CD4-positive, alpha-beta T cell treated with Interferon gamma for 1 hour (primary cell): ENCODE data around the gene CACNA2D4.
A peak's percentile ranks its signal among the peaks of the same experiment; 100 is the strongest.

Experiments
- DNase-seq: peaks from one replicate; pipeline ENCODE4 v3.0.0-alpha.2; 2020

Gene CACNA2D4

DNA sequence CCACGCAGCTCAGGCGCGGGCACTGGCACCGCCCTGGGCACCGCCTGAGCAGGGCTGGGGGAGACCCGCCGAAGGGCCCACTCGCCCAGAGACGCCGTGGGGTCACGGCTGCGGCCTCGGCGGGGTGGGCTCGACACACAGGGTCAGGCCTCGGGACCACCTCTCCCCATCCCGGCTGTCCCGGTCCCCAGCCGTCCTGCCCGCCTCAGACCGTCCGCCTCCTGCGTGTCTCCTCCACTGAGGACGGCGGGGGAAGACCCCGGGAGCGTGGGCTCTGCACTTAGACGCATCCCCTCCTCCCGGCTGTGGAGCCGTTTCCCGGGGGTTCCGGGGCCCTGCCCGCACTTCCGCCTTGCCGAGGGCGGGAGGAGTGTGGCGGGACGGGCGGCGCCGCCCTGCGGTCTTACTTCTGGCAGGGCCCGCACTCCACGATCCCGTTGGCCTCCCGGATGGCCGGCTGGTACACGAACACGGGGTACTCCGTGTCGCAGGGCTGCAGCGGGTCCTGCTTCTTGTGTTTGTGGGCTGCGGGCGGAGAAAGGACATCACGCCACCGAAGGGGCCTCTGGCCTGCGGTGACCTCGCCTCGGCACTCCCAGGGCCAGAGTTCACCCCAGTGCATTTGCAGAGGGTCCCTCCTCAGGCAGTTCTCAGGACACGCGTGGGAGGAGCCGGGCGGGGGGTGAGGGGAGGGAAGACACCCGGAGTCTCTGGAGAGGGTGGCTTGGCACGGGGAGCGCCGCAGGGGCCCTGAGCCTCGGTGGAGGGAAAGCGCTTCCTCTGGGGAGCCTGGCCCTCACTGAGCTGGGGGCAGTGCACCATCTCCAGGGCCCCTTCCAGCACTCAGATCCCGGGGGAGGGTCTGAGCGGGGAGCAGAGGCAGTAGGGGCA lies 121.2 kb downstream of the CACNA2D4 start:
- DNase-seq = peak; percentile 41

DNA sequence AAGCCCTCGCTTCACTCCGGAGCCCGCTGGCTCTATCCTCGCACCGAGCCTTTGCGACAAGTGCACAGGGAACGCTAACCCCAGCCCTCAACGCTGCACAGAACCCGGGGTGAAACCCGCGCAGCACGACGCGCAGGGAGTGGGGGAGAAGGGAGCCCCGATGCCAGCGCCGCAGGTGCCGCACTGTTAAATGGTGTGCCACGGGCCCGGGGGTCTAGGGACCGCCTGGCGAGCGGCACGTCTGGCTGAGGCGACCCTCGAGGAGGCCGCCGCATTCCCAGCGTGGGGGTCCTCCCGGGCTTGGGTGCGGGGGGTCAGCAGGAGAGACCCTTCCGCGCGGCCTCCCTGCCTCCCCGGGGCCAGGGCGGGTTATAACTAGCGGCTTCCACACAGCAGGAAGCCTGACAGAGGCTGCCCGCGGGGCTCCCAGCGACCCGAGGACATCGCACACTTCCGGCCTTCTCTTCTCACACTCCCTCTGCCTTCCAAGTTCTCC lies 121.9 kb downstream of the CACNA2D4 start:
- DNase-seq = peak; percentile 22

DNA sequence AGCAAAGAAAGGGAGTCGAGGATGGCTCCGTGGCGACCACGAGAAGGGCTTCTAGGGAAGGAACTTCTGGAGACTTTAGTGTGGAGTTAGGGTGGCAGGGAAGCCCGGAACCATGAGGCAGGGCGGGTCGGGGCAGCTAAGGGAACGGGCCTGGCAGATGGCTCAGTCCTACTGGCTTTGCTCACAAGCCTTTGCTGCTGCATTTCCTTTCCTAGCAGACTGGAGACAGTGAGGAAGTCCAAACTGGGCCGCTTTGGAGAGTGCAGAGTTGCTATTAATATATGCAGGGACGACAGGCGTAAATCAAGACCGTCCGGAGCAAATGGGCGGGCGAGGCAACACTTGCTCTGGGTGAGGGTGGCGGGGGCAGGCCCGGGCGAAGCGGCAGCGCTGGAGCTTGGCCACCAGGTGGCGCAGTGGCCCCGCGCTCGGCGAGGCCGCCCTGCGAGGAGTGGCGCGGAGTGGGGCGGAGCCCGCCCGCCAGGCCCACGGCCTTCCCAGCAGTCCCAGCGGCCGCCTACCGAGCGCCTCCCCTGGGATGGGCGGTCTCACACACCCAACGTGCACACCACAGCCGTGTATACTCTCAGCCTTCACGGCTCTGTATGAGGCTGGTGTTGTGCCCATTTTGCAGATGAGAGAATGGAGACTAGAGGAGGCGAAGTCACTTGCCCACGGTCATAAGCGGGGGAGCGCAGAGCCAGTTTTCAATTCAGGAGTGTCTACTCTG lies 122.5 kb downstream of the CACNA2D4 start:
- peak; percentile 94 for DNase-seq

DNA sequence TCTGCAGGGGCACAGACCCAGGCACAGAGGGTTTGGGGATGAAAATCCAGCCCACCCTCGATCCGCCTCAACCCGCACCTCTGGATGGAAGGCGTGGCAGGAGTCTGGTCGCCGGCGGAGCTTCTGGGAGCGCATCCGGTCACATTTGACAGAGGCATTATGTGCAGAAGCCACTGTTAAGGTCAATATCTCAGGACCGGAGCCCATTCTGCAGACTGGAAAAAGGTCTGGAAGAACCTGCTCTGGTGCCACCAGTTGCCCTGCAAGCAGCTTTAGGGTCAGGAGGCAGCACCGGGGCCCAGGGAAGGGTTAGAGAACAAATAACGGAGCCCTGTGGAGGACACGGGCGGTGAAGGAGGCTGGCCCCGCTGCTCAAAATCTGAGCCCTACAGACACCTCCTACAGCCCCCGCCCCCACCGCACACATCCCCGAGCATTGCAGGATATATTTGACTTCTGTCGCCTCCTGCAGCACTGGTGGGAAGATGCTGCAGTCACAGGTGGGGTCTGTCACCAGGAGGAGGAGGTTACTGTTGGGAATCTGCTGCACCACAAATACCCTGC lies 123.1 kb downstream of the CACNA2D4 start:
- DNase-seq = no peak

DNA sequence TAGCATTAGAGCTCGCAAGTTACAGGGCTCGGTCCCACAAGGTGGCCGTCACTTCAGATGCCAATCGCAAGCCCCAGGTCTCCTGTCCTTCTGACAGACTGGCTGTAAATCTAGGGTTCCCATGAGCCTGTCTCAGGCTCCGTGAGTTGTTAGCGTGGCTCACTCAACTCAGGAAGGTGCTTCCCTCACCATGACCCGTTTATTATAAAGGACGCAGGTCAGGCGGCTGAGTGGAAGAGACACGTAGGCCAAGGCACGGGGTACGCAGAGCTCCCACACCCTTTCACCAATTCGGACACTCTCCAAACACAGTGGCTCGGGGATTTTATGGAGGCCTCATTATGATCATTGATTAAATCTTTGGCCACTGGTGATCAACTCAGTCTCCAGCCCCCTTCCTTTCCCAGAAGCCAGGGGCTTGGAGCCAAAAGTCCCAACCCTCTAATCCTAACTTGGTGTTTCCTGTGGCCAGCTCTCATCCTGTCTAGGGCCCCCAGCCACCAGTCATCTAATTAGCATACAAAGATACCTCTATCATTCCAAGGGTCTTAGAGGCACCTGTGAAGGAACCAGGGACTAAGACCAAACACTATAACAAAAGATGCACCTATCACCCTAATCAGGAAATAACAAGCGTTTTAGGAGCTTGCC lies 123.9 kb downstream of the CACNA2D4 start:
- no peak for DNase-seq

DNA sequence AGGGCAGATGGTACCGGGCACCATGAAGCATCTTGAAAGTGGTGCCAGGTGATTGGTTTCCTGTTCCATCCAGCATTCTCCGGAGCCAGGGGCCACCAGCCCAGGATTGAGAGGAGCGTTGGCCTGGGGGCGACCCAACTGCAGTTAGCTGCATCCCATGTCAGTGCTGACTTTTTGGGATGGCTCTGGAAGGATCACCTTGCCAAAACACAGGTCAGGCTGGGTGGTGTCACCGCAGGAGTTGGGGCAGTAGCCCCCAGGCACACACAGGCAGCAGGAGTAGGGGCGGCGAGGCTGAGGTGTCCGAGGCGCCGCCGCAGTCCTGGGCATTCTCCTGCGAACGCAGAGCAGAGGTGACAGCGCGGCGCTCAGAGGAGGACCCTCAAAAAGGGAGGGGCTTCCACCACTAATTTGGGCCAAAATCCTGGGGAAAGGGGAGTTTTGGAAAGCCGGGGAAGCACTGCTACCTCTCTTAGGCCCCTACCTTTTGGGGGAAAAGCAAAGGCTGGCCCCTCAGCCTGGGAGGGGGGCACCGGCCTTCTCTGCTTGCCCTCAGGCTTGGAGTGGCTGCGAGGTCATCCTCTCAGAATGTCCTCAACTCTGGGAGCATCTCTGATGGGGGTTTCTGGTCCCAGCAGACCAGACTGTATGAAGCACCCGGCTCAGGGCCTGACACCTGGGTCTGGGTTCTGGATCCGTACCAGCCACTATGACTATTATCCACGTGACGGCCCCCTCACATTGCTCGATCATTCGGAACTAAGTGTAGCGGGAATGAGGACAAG lies 124.8 kb downstream of the CACNA2D4 start:
- DNase-seq = no peak

DNA sequence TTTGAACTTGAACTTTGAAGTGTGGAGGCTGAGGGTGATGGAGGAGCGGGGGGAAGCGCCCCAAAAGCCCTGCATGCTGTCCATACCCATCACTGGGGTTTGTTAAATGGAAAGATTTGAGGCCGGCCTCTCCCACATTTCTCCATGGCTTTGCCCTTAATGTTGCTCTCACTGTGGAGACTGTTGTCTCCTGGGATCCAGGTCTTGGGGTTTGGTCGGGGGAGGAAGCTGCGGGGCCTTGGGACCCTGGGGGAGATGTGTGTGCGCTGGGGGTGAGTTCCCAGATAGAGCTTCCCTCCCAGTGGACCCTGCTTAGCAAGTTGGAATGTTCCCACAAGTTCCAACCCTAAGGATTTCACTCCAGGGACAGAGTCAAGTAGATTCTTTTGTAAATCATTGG lies 126.0 kb downstream of the CACNA2D4 start:
- DNase-seq = no peak

DNA sequence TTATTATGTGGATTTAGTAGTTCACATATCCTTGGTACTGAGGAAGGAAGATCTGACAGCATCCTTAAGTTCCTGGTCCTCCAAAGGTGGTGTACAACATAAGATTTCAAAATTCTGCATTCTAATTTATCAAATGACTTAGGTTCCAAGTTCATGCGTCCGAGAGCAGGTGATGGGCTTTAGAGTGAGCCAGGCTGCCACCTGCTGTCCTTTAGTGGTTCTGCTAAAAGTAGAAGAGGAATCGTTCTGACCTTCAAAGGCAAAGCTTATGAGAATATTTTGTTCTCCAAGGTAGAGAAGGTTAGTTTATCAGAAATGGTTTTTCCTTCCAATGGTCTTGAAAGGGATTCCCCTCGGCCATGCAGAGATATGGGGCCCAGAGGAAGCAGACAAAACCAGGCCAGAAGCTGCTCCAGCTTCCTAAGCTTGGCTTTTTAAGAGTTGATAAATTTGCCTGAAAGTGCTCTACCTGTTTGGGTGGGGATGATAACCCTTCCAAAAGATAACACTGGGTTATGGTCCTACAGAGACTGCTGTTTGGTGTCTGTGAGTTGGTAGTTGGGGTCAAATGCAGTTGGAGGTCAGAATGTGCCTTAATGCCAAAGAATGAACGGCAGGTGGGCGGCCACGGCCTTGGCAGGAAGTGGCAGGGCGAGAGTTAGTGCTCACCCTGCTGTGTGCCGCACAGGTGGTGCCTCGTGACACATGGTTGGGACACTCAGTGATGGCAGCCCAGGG lies 127.2 kb downstream of the CACNA2D4 start:
- peak; percentile 65 for DNase-seq

DNA sequence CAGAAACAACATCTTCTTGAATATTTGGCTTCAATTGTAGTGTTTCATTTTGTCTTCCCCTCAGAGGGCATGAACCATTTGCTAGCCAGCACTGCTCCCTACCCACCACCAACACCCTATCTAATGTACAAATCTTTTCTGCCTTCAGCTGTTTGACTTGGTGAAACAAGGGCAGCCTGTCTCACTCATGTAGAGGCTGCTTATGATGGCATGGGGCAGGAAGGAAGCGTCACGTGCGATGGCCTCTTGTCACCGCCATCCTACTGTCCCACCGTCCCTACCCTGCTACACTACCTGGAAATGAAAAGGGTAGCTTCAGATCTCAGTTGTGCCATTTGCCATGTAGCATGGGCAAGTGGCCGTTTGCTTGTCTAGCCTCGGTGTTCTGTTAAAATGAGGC lies 128.0 kb downstream of the CACNA2D4 start:
- DNase-seq = no peak

DNA sequence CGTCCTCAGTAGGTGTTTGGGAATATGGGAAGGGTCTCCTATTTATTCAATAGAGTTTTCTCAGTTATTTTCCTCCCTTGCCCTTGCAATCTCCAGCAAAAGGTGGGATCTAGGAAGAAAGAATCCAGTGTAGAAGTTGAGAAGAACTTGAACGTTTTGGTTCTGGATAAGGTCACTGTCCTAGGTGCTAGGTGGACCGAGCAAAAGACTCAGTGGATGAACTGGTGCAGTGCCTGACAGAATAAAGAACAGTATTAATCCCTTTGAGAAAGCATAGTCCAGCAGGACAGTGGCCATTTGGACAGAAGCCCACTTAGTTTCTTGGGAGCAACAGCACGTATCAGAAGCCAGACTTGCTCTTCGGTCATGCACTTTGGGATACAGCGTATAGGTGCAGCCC lies 130.7 kb downstream of the CACNA2D4 start:
- no peak for DNase-seq

DNA sequence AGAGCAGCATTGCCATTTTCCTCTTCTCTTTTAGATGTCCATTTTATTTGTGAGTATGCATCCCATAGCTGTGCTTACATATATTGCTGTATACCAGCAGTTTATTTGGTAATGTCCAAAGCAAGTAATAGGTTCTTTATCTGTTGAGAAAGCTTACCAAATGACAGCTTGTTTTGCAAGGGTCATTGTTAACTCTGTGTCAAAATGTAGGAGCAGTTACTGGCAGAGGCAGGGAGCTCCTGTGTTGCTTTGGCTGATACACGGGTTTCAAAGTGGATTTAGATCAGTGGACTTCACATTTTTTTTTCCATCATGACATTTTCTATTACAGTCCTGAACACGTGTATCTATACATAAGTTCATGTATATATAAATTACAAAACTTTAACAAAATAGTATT lies 136.2 kb downstream of the CACNA2D4 start:
- DNase-seq = no peak

DNA sequence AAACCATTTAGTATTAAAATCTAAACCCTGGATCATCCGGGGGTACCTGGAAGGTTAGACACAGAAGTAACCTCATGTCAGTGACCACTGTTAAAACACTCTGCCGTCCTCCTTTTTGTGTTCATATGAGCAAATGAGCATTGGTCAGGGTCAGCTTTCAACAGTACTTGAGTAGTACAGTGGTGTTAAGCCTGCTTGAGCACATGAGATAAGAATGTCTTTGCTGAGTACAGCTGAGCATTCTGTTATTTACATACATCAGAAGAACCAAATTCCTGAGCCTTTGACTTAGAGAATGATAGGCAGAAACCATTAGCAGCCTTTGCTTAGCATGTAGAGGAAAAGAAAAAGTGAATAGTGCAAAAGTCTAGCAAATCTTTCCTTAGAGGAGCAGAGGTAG lies 136.7 kb downstream of the CACNA2D4 start:
- no peak for DNase-seq

DNA sequence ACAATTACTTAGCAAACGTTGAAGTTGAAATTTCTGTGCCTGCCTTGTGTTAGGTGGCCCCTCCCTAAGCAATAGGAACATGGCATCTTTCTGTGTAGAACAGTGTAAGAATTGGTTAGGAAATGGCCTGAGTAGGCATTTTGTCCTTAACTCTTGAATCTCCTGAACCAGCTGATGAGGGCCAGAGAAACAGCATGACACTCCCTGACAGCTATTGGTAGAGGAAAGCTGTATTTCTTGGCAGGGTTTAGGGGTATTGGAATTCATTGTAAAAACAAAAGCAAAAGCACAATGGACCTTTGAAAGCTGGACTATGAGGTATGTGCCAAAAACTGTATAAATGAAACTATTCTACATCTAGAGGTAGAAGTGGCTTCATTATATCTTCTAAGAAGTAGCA lies 138.7 kb downstream of the CACNA2D4 start:
- no peak for DNase-seq

DNA sequence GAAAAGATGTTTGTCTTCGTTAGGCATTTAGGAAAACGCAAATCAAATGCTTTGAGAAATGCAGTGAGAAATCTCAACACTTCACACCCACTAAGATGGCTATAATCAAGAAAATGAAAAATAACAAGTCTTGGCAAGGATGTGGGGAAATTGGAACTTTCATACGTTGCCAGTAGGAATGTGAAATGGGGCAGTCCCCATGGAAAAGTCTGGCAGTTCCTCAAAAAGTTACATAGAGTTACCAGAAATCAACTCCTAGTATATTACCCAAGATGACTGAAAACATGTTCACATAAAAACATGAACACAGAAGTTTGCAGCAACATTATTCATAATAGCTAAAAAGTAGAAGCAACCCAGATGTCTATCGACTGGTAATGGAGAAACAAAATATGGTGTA lies 139.5 kb downstream of the CACNA2D4 start:
- DNase-seq = no peak

DNA sequence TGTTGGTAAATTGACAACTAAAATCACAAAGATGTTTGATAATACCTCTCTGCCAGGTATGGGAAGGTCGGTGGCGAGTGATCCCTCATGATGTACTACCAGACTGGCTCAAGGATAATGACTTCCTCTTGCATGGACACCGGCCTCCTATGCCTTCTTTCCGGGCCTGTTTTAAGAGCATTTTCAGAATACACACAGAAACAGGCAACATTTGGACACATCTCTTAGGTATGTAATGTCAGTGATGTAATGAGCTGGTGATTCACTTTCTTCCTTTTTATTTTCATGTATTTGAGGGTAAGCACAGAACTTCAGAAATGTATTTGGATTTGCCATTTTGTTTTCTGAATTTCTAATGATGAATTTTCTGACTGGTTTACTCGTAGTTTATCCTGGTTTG lies 140.7 kb downstream of the CACNA2D4 start:
- no peak for DNase-seq

DNA sequence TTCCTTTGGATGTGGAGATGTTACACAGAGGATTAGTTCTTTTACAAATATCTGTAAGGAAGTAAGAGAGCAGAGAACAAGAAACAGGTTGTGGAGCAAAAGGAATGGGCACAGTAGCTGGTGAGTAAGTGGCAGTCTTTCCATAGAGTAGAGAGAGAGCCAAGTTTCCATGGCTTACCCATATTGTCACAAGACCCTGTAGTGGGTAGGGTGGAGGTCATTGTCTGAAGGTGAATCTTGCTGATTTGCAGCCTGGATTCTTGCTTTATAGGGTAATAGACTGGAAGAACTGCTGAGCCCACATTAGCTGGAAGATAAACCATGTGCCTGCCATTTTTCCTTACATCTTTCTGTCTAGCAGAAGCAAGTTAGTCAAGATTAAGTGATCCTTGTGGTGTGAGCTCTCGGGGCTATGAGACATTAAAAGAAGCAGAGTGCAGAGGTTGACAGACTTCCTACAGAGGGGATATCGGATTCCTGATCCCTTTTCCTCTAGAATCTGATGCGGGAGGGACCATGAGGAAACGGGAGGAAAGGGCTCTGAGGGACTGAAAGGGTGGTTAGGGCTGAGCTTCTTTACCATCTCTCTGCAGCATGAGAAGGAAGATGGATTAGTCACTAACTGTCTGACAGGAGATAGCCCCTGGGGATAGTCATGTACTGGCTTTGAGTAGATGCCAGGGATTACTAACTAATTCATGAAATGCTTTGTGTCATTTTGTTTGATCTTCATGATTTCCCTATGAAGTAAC lies 142.1 kb downstream of the CACNA2D4 start:
- DNase-seq = no peak

DNA sequence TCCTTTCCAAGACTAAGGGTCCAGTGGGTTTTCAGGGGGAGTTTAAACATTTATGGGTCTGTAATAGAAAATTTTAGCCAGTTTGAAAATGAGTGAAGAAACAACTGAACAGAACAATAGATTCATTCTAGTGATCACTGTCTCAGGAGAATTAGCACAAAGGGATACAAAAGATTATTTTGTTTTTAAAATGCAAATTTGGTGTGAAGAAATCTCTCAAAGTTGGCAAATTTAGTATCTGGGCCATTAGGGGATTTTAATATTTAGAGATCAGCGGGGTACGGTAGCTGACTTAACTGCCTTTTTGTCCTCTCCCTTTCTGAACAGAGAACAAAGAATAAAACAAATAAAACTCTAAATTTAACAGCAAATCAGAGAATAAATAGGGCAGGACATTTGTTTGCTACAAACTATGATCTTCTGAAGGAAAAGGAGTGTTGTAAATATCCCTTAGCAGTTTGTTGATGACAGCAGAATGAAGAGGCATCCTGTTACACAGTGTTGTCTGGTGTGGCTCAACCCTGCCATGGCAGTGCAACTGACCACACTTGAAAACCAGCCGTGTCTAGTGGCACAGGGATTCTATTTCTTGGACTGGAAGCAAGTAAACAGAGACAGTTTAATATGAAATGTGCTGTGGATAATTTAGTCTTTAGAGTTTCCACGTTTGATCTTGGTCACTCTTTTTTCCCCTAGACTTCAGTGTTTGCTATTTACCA lies 144.4 kb downstream of the CACNA2D4 start:
- DNase-seq = no peak

DNA sequence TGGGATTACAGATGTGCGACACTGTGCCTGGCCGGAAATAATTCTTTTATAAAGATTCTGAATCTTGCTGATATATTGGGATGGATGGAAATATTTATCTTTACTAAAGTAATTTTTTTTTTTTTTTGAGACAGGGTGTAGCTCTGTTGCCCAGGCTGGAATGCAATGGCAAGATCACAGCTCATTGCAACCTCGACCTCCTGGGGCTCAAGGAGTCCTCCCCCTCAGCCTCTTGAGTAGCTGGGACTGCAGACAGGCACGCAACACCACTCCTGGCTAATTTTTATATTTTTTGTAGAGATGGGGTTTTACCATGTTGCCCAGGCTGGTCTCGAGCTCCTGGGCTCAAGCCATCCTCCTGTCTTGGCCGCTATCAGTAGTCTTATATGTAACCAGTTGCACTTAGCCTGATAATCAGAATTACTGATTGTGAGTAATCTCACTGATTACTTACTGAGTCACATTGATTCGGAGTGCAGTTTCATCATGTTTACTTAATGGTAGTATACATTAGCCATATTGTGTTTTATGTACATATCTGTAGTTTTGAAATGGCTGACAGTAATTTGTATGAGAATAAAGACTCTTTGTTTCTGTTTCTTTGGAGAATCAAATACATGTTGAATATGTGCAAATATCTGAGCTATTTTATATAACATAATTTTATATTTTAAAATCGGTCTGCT lies 148.5 kb downstream of the CACNA2D4 start:
- DNase-seq = no peak

DNA sequence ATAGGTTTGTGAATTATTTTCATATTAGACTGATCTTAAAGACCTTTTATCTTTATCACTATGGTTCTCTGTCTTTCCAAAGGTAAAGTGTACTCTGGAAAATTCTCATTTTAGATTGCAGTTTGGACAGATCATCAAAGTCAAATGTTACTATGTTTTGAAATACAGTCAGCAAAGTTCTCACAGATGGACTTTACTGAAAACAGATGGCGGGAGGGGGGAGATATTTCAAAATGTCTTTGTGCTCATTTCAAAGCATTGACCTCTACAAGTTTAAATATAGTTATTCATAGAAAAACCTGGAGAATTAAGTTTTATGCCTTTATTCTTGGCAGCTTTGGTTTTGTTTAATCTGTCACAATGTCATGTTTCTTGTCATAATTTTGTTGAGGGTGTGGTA lies 149.8 kb downstream of the CACNA2D4 start:
- DNase-seq = no peak
